Esophagus muscularis mucosa (tissue), 4 donors: ENCODE results near the gene HSD3B7. TPM values are rescaled to one million over a fixed set of nuclear protein-coding genes. Genes with fewer than 3 reads are reported as not detected.

ENCODE experiments used
- DNase-seq: peaks from one replicate; pipeline ENCODE4 v3.0.0-alpha.2; 2017; ENCODE audit errors: extremely low spot score
- H3K27ac ChIP-seq, 4 donors: fragments of 200-600 bp; sonication (generic); replicated peaks in 1 of 4; 1 replicate in 3 of 4; 2 replicates in 1 of 4; pipeline ENCODE4 v1.5.1; 2016 to 2019; ENCODE audit warnings: mild to moderate bottlenecking in 1 of 4
- H3K27me3 ChIP-seq, 4 donors: fragments of 200-600 bp; sonication (generic); one replicate each; pipeline versions ENCODE4 v1.5.1 to v1.6.0; 2016 to 2019
- H3K36me3 ChIP-seq, 4 donors: fragments of 200-600 bp; sonication (generic); one replicate each; pipeline ENCODE4 v1.5.1; 2016 to 2019
- H3K4me1 ChIP-seq, 4 donors: fragments of 200-600 bp; sonication (generic); one replicate each; pipeline ENCODE4 v1.5.1; 2016 to 2019
- H3K4me3 ChIP-seq, 4 donors: fragments of 200-600 bp; sonication (generic); 1 replicate in 2 of 4; 2 replicates in 2 of 4; pipeline ENCODE4 v1.5.1; 2016 to 2019; ENCODE audit warnings: mild to moderate bottlenecking in 4 of 4, moderate library complexity in 1 of 4
- H3K9me3 ChIP-seq, 4 donors: fragments of 200-600 bp; sonication (generic); 1 replicate in 3 of 4; 2 replicates in 1 of 4; pipeline ENCODE4 v1.5.1; 2016 to 2019
- EP300 ChIP-seq: sonication (generic); formaldehyde crosslinking; IDR thresholded peaks from one replicate; pipeline ENCODE4 v1.6.1; 2017; ENCODE audit warnings: antibody characterized with exemption
- POLR2A ChIP-seq: fragments of 450-650 bp; IDR thresholded peaks from one replicate; pipeline ENCODE4 v1.6.1; 2017; ENCODE audit warnings: antibody characterized with exemption, moderate library complexity, mild to moderate bottlenecking, low read depth
- POLR2AphosphoS5 ChIP-seq, 2 donors: sonication (generic); formaldehyde crosslinking; IDR thresholded peaks; one replicate each; pipeline ENCODE4 v1.6.1; 2017; ENCODE audit warnings: antibody characterized with exemption in 2 of 2
- WGBS: methylation state at CpG from one replicate; pipeline ENCODE4 v1.1.5; 2018; 5-methylcytosine and 5-hydroxymethylcytosine counted together
- intact Hi-C: fragments of 100-400 bp; cut with DNase I; formaldehyde crosslinking; loops from one replicate; pipeline ENCODE4 v1.15.1; 2023
- total RNA-seq, 4 donors: library from RNA; depleted of rRNA; stranded (reverse); fragments of >200 nt; gene quantifications; one replicate each; pipeline versions ENCODE4 v1.1.0 to v1.2.1, GENCODE V29; 2016
- TF ChIP-seq, protein P1 (sequence below), 3 experiments: fragments of 200-600 bp in 2 of 3; fragments of 450-650 bp in 1 of 3; sonication (generic) in 2 of 3; IDR thresholded peaks; one replicate each; pipeline ENCODE4 v1.5.1; 2017 to 2019; ENCODE audit warnings: antibody characterized with exemption in 3 of 3, mild to moderate bottlenecking in 2 of 3, moderate library complexity in 1 of 3

The HSD3B7 gene
- total RNA-seq, 4 donors from 2014 or later, result 15.4 to 33.0 (median 17.9) TPM

- no peak for DNase-seq
- Histone ChIP-seq H3K4me1 (peaks cover 0 to 13% (median 9%) of the 10 kb centered on the region in 4 donors), H3K9me3 (no peaks in the 10 kb centered on the region), H3K27me3 (peaks cover 0 to 57% (median 13%) of the 10 kb centered on the region in 4 donors), H3K4me3 (no peak overlapping the region), H3K36me3 (no peaks in the 10 kb centered on the region), H3K27ac (no peak overlapping the region)
- intact Hi-C loops, result no loop called here
- 91% methylated on average over 8 of the region's 8 CpGs for WGBS
- TF ChIP-seq EP300, result no peak
- no peak for TF ChIP-seq POLR2AphosphoS5 (IDR thresholded peaks at IDR 0.05)
- TF ChIP-seq, protein P1, sequence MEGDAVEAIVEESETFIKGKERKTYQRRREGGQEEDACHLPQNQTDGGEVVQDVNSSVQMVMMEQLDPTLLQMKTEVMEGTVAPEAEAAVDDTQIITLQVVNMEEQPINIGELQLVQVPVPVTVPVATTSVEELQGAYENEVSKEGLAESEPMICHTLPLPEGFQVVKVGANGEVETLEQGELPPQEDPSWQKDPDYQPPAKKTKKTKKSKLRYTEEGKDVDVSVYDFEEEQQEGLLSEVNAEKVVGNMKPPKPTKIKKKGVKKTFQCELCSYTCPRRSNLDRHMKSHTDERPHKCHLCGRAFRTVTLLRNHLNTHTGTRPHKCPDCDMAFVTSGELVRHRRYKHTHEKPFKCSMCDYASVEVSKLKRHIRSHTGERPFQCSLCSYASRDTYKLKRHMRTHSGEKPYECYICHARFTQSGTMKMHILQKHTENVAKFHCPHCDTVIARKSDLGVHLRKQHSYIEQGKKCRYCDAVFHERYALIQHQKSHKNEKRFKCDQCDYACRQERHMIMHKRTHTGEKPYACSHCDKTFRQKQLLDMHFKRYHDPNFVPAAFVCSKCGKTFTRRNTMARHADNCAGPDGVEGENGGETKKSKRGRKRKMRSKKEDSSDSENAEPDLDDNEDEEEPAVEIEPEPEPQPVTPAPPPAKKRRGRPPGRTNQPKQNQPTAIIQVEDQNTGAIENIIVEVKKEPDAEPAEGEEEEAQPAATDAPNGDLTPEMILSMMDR (IDR thresholded peaks at IDR 0.05), result no peak
- no peak for TF ChIP-seq POLR2A
These were observed 21.6 kb downstream of the HSD3B7 start for GRCh38 chr16:31006589-31006988.

DNA sequence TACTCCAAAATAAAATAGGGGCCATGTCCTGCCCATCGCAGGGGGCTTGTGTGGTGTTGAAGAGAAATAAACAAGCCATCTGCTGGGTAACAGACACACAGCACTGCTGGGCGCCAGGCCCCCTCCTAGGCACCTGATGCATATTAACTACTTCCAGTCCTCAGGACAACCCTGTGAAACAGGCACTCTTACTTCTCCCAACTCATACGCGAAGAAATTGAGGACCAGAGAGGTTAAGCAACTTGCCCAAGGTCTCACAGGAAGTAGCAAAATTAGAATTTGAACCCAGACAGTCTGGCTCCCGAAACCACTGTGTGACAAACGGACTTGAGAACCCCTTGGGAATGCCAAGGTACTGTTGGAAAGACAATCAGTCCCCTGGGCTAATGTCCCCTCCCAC lies 22.7 kb downstream of the HSD3B7 start:
- Histone ChIP-seq H3K27me3 (peaks cover 0 to 61% (median 15%) of the 10 kb centered on the region in 4 donors), H3K4me3 (no peak overlapping the region), H3K27ac (no peak overlapping the region), H3K36me3 (no peaks in the 10 kb centered on the region), H3K4me1 (peaks cover 0 to 13% (median 9%) of the 10 kb centered on the region in 4 donors), H3K9me3 (no peaks in the 10 kb centered on the region)
- no peak for DNase-seq
- WGBS, result 49% methylated on average over 6 of the region's 6 CpGs
- intact Hi-C loops, result no loop called here
- TF ChIP-seq POLR2AphosphoS5 (IDR thresholded peaks at IDR 0.05) (no peak), POLR2A (no peak)
- TF ChIP-seq, protein P1 (IDR thresholded peaks at IDR 0.05), result no peak

DNA sequence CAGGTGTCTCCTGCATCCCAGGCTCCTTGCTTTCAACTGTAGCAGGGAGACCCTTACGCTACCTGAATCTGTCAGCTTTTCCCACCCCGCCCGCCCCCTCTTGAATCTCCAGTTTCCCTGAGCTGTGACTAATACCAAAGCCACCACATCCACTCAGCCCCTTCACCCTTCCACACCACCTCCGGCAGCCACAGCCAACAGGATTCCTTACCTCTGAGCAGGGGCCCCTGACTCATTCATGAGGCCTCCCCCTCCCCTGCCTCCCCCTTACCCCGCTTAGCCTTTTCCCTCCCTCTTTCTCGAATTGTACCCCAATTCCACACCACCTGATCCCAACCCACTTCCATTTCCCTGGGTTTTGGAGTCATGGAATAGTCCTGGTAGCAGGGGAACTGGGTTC lies 23.1 kb downstream of the HSD3B7 start:
- TF ChIP-seq EP300 (no peak), POLR2AphosphoS5 (IDR thresholded peaks at IDR 0.05) (no peak), POLR2A (no peak)
- TF ChIP-seq, protein P1 (IDR thresholded peaks at IDR 0.05), result no peak
- Histone ChIP-seq H3K27ac (no peak overlapping the region), H3K27me3 (peaks cover 0 to 65% (median 15%) of the 10 kb centered on the region in 4 donors), H3K4me1 (peaks cover 0 to 13% (median 9%) of the 10 kb centered on the region in 4 donors), H3K36me3 (no peaks in the 10 kb centered on the region), H3K9me3 (no peaks in the 10 kb centered on the region), H3K4me3 (no peak overlapping the region)
- intact Hi-C loops, result no loop called here
- no peak for DNase-seq
- 73% methylated on average over 6 of the region's 6 CpGs for WGBS

DNA sequence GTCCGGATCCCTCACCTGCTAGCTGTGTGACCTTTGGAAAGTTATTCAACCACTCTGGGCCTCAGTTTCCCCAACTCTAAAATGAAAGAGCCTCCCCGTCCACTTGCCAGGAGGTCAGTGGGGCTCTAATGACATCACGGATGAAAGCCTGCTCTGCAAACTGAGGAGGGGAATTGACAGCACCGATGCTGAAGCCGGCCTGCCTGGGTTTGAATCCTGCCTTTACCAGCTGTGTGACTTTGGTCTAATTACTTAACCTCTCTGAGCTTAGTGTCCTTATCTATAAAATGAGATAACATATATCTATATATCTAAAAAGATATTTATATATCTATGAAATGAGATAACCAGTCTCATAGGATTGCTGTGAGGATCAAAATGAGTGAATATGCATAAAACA lies 23.5 kb downstream of the HSD3B7 start:
- intact Hi-C loops, result no loop called here
- H3K27me3 ChIP-seq, result peaks cover 0 to 66% (median 15%) of the 10 kb centered on the region in 4 donors

More for the DNA sequence above, 23.5 kb downstream of the HSD3B7 start:
- no peaks in the 10 kb centered on the region for H3K9me3 ChIP-seq
- DNase-seq, result no peak
- peaks cover 0 to 13% (median 9%) of the 10 kb centered on the region in 4 donors for H3K4me1 ChIP-seq
- TF ChIP-seq POLR2AphosphoS5 (IDR thresholded peaks at IDR 0.05), result no peak
- TF ChIP-seq, protein P1 (IDR thresholded peaks at IDR 0.05), result no peak
- no peak for TF ChIP-seq POLR2A
- TF ChIP-seq EP300, result no peak
- no peak overlapping the region for H3K4me3 ChIP-seq
- H3K27ac ChIP-seq, result no peak overlapping the region
- no peaks in the 10 kb centered on the region for H3K36me3 ChIP-seq
- WGBS, result 82% methylated on average over 5 of the region's 5 CpGs
